MM.1S (cell line): Measurements from ENCODE around the gene UGT2A3.

Source experiments
- EZH2 ChIP-seq: fragments of 300-600 bp; sonication (generic); optimal IDR thresholded peaks from 2 replicates; pipeline ENCODE3; 2017; ENCODE audit warnings: low read depth, mild to moderate bottlenecking, antibody characterized with exemption, low read length, mixed read lengths
- EZH2phosphoT487 ChIP-seq: fragments of 300-600 bp; sonication (generic); IDR thresholded peaks from 2 replicates; pipeline ENCODE4 v1.6.1; 2018; ENCODE audit warnings: antibody characterized with exemption, low read length
- TF ChIP-seq, protein P1 (sequence below): fragments of 300-600 bp; sonication (generic); IDR thresholded peaks from 2 replicates; pipeline ENCODE4 v1.5.1; 2016; ENCODE audit warnings: antibody characterized with exemption, low read length, mixed read lengths

DNA sequence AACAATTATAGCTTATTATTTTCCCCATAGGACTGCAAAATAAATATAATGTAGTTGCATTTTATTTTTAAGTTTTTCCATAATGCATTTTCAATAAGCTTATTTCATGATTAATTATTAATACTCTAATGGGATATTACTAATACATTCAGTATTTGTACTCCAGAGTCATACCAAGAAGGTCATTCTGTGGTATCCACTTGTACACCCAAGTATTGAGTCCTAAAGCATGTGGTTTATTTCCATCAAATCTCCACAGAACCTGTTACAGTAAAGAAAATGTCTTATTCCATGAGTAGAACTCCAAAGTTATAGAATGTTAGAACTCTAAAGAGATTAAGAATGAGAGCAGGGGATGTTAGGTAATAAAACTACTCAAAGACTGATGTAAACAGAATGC, 30.6 kb downstream of the UGT2A3 start:
- TF ChIP-seq, protein P1, sequence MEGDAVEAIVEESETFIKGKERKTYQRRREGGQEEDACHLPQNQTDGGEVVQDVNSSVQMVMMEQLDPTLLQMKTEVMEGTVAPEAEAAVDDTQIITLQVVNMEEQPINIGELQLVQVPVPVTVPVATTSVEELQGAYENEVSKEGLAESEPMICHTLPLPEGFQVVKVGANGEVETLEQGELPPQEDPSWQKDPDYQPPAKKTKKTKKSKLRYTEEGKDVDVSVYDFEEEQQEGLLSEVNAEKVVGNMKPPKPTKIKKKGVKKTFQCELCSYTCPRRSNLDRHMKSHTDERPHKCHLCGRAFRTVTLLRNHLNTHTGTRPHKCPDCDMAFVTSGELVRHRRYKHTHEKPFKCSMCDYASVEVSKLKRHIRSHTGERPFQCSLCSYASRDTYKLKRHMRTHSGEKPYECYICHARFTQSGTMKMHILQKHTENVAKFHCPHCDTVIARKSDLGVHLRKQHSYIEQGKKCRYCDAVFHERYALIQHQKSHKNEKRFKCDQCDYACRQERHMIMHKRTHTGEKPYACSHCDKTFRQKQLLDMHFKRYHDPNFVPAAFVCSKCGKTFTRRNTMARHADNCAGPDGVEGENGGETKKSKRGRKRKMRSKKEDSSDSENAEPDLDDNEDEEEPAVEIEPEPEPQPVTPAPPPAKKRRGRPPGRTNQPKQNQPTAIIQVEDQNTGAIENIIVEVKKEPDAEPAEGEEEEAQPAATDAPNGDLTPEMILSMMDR, result no peak
- TF ChIP-seq EZH2, result no peak
- no peak for TF ChIP-seq EZH2phosphoT487
